Dedifferentiated amniotic fluid mesenchymal stem cell (primary cell): ENCODE measurements around the gene PLA2G4E.

ENCODE experiments used
- DNase-seq: peaks from one replicate; pipeline ENCODE4 v3.0.0-alpha.2; 2016; ENCODE audit errors: extremely low spot score

PLA2G4E gene, protein sequence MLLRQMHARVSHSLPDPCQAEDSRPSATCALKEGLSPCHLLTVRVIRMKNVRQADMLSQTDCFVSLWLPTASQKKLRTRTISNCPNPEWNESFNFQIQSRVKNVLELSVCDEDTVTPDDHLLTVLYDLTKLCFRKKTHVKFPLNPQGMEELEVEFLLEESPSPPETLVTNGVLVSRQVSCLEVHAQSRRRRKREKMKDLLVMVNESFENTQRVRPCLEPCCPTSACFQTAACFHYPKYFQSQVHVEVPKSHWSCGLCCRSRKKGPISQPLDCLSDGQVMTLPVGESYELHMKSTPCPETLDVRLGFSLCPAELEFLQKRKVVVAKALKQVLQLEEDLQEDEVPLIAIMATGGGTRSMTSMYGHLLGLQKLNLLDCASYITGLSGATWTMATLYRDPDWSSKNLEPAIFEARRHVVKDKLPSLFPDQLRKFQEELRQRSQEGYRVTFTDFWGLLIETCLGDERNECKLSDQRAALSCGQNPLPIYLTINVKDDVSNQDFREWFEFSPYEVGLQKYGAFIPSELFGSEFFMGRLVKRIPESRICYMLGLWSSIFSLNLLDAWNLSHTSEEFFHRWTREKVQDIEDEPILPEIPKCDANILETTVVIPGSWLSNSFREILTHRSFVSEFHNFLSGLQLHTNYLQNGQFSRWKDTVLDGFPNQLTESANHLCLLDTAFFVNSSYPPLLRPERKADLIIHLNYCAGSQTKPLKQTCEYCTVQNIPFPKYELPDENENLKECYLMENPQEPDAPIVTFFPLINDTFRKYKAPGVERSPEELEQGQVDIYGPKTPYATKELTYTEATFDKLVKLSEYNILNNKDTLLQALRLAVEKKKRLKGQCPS

DNA sequence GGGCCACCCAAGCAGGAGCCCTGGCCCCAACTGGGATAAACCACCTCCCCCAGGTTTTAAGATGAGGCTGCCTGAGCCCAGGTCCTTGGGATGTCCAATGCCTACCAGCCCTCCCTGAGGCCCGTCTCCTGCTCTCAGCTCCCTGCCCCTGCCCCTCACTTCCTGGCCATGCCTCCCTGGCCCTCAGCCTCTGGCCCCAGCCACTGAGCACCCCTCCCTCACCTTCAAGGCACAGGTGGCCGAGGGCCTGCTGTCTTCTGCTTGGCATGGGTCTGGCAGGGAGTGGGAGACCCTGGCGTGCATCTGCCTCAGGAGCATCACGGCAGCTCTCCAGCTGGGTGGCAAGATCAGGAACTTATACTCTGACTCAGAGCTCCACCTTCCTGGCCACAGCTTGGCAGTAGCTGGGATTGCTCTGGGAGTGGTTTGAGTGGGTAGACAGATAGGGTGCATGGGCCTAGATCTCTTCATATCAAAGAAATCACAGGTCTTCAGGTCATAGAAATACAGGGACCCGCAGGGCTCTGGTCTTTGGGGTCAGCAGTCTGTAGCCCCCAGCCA is at the start of gene PLA2G4E:
Gene PLA2G4E (minus strand): TSS at position 330 of the 561 bp plus-strand sequence. CDS start 12 bp downstream, at position 318.
- no peak for DNase-seq

- no peak for DNase-seq
These were observed 49.6 kb upstream of the PLA2G4E start for GRCh38 chr15:42070279-42070975.

GRCh38 chr15:42069496-42070278 is 48.8 kb upstream of the PLA2G4E start:
- DNase-seq = no peak

DNA sequence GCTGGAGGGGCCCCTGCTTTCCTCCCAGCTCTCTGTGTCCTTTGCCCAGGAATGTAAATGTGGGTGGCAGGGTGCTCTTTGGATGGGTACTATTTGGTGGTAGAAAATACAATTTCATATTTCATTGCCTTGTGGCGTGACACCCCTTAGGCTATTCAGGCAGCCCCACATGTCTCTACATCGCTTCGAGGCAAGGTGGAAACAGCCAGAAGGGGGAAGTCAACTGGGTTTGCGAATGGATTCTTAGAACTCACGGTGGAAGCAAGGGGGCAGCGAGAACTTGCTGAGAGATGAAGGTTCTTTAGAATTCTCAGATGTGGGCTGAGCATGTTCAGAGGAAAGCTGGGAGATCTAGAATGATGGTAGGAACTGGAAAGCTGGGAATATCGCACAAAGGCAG is 48.2 kb upstream of the PLA2G4E start:
- DNase-seq = no peak

DNA sequence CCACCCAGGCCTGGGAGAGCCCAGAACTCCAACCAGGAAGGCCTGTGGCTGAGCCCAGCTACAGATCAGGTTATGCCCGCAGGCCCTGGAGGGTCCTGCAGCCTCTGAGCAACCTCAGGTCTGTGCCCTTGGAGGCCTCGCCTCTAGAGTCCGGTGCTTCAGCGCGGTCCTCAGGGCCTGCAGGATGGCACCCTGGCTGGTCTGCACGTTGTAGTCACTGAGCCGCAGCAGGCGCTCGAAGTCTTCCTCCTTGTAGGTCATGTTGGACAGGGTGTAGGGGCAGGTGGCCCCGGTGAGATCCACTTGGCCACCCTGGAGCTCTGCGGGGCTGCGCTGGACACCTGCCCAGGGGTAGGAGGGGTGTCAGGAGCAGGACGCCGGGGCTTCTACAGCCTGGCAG is 47.8 kb upstream of the PLA2G4E start:
- no peak for DNase-seq

GRCh38 chr15:42066764-42067415 is 46.0 kb upstream of the PLA2G4E start:
- DNase-seq = no peak

GRCh38 chr15:42065468-42065867 is 44.6 kb upstream of the PLA2G4E start:
- no peak for DNase-seq

DNA sequence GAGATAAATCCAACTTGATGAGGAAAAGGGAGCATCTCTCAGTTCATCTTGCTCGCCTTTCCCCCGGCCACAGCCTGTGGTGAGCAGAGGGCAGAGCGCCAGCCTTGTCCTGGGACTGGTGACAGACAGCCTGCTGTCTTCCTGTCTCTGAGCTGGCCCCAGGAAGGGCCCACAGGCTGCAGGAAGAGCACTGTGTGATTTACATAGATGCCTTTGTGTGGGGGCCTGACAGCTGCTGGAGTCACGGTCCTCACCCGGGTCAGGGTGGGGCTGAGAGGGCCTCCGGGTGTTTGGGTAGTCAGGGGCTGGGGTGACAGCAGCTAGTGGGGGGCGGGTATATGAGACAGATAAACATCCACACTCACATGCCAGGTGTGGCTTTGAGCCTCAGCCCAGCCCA is 44.2 kb upstream of the PLA2G4E start:
- DNase-seq = no peak

GRCh38 chr15:42064271-42064670 is 43.4 kb upstream of the PLA2G4E start:
- no peak for DNase-seq

DNA sequence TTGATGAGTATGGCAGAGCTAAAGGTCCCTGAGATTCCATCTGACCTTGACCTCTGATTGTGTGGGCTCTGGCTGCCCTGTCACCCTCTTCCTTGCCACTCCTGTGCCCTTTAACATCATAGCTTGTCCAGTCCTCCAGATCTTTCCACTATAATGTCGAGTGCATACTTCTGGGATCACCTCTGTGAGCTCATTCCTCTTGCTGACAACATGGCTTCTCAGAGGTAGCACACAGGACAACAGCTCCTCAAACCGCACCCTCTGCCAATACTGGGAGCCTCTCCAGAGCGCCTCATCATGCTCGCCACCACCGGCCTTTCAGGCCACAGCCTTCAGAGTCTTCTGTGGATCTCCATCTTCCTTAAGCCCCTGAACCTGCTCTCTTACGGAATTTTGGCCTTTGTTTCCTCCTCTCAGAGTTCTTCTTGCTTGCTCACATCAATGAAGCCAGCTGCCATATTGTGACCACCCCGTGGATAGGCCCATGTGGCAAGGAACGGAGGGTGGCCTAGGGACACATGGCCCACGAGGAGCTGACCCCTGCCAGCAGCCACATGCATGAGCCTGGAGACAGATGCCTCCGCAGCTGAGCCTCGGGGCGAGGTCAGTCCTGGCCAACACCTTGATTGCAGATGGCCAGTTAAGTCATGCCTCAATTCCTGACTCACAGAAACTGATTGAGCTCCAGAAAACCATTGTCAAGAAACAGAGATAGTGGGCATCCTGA is 42.4 kb upstream of the PLA2G4E start:
- no peak for DNase-seq

DNA sequence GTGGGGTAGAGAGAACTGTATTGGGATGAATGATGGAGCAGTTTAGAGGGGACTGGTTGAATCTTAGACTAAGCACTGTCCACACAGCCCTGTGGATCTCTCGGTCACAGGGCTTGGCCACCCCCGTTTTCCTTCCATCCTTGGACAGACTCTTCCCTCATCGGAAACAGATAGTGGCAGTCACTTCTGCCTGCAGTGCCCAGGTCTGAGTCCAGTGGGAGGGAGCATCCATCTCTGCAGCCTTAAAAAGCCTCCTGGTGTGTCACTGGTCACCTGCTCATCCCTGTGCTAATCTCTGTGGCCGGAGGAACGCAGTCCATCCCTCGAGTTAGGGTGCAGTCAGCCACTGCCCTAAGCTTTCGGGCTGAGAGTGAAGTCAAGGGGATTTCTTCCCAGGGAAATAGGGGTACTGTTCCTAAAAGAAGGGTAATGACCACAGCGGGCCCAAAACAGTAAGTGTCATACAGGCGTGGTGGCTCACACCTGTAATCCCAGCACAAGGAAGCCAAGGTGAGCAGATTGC is 41.5 kb upstream of the PLA2G4E start:
- DNase-seq = no peak

DNA sequence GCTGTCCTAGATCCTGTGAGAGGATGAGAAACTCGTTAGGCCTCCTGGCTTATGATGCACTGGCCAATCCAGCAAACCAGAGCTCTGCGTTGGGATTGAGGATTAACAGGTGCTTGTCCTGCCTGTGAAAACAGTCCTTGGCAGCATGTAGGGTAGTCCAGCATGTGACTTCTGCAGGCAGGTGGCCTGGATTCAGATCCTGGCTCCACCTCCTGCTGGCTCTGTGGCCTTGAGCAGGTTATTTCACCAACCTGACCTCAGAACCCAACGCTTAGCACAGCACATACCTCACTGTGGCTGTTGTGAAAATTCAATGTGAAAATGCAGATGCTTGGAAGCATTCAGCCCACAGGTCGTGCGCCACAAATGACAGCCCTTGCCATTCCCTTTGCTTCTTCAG is 40.0 kb upstream of the PLA2G4E start:
- no peak for DNase-seq

DNA sequence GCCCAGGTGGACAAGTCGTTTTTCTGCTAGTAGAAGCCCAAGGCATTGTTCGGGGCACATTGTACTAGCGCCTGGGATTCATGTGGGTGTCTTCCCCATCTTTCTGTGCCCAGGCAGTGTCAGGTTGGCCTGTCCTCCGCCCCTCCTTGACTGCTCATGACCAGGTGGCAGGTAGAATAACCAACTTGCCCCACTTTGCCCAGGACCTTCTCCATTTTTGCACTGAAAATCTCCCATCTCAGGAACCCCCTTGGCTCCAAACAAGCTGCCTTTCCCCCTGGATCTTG is 39.6 kb upstream of the PLA2G4E start:
- DNase-seq = no peak

DNA sequence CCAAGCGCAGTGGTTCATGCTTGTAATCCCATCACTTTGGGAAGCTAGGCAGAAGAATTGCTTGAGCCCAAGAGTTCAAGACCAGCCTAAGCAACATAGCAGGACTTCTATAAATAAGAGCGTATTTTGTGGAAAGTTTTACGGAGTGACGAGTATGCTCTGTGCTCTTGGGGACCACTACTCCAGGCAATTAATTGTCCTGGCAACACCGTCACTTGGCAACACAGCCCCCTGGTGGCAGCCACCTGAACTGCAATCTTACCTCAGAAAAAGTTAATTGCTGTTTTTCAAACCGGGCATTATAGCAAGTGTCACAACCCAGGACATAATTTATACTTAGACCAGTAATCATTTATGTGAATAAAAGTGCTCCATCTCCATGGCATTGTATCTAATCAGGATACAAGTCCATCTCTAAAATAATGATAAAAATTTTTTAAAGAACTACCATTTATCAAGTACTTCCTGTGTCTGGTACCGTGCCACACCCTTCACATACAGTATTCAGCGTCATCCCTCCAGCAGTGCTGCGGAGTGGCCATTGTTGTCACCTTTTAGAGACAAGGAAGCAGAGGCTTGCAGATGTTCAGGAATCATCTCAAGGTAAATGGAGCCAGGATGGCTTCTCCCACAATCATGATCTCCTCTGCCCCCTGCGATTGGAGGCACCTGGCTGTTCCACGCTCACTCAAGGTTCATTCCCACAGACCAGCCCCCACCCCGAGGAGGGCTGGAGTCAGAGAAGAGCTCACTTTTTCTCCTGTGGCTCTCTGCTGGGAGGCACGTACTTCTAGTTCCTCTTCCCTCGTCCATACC is 39.0 kb upstream of the PLA2G4E start:
- DNase-seq = no peak

GRCh38 chr15:42058791-42059190 is 37.9 kb upstream of the PLA2G4E start:
- DNase-seq = no peak

GRCh38 chr15:42057799-42058646 is 37.2 kb upstream of the PLA2G4E start:
- no peak for DNase-seq

GRCh38 chr15:42056934-42057798 is 36.3 kb upstream of the PLA2G4E start:
- no peak for DNase-seq
